HG02970 (cell line): Measurements from ENCODE around the gene KL.

Experiments
- ATAC-seq: cut with Tn5 transposase; IDR thresholded peaks from one replicate; pipeline ENCODE4 v1.9.1; 2021; ENCODE audit warnings: mild to moderate bottlenecking, moderate library complexity, moderate number of reproducible peaks; ENCODE audit not compliant: unreplicated experiment, low FRiP score

The KL gene

GRCh38 chr13:33076001-33076992, 60.1 kb downstream of the KL start:
- ATAC-seq, result no peak

DNA sequence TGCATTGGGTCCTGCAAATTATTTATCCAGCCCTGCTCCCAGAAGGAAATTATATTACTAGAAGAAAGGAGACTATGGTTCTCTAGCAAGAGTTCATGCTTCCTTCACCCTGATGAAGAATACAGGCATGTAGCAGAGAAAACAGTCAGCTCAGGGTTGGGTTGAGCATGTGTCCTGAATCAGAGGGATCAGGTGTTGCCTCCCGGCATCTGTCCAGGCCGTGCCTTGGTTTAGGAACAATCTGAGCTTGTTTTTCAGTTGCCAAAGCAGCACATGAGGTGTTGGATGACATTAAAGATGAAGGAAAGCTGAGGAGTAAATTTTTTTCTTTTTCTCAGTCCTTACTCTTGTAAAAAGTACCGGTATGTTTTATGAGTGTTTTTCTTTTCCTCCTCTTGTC, 62.0 kb downstream of the KL start:
- ATAC-seq, result no peak

- no peak for ATAC-seq
Measured at GRCh38 chr13:33079960-33080359, 63.7 kb downstream of the KL start.

- no peak for ATAC-seq
Measured at GRCh38 chr13:33080972-33081590, 64.9 kb downstream of the KL start.

GRCh38 chr13:33081666-33082065, 65.4 kb downstream of the KL start:
- ATAC-seq, result no peak

DNA sequence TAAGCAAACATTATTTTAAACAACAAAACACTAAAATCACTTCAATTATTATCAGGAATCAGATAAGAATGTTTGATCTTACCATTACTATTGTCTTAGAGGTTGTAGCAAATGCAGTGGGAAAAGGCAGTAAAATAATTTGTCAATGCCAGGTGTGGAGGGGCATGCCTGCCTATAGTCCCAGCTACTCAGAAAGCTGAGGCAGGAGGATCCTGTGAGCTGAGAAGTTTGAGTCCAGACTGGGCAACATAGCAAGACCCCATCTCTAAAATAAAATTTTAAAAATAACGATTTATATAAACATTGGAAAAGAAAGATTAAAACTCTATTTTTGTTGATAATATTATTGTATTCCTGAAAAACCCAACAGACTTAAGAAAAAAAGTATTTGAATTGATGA, 66.8 kb downstream of the KL start:
- no peak for ATAC-seq

GRCh38 chr13:33087091-33087490, 70.9 kb downstream of the KL start:
- ATAC-seq, result no peak

DNA sequence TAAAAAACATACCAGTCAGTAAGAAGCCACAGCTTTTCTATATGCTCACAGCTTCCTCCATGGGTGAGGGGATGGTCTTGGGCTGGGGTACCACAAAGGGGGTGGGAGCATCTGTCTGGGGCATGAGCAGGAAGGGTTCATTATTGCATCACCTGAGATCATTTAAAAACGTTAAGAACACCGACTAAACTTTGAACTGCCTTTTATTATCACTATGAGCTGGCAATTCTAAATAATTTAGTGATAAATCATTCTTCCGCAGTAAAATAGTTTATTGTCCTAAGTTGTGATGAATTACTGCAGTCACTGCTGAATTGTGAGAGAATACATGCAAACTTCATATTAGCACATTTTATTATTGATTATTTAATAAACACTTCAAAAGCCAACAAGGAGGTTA, 71.6 kb downstream of the KL start:
- no peak for ATAC-seq

- no peak for ATAC-seq
Measured at GRCh38 chr13:33089311-33089710, 73.1 kb downstream of the KL start.

DNA sequence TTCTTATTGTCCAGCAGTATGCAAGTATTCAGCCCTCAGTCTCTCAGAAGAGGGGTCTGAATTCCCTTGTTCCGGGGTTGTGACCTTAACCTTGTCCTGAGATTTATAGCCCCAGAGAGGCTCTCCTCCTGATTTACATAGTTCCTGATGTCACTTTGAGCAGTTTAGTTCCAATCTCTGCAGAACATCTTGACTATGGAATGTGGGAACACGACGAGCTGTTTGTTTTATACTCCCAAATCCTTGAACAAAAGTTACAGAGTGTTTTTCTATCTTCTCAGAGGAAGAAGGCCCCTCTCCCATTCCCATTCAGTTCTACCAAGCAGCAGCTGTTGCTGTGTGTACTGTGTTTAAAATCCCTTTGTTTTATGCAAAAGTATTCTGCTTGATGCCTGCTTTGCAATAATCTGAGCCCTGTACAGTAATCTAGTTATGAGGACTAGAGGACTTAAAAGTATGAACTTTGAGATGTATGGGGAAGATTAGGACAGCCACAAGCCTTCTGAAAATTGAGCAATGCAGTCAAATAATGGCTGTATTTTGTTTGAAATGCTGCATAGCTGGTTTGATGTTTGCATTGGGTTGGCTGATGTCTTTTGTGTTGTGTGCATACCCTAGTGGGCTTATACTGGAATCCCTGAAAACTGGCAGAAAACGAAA, 74.7 kb downstream of the KL start:
- no peak for ATAC-seq

- ATAC-seq, result no peak
Measured at GRCh38 chr13:33091415-33091774, 75.2 kb downstream of the KL start.

- ATAC-seq, result no peak
Measured at GRCh38 chr13:33092073-33092987, 76.1 kb downstream of the KL start.

GRCh38 chr13:33096886-33097605, 80.8 kb downstream of the KL start:
- no peak for ATAC-seq

DNA sequence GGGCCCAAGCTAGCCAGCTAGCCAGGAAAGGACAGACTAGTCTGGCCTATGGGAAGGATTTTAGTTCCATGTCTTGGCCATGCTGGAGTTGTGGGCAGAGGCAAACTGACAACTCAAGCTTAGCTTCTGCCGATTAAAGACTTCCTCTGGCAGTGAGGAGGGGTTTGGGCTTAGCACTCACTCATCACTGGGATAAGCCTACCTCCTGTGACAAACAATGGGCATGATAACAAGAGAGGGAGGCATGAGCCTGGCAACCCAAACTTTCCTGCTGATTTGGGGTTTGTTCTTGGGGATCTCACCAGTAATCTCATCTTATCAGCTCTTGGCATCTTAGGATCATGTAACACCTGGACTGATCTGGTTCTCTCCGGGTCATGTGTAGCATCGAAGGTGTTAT, 83.6 kb downstream of the KL start:
- ATAC-seq, result no peak

- ATAC-seq, result no peak
Measured at GRCh38 chr13:33100886-33101285, 84.7 kb downstream of the KL start.

- no peak for ATAC-seq
Measured at GRCh38 chr13:33101835-33102234, 85.6 kb downstream of the KL start.

DNA sequence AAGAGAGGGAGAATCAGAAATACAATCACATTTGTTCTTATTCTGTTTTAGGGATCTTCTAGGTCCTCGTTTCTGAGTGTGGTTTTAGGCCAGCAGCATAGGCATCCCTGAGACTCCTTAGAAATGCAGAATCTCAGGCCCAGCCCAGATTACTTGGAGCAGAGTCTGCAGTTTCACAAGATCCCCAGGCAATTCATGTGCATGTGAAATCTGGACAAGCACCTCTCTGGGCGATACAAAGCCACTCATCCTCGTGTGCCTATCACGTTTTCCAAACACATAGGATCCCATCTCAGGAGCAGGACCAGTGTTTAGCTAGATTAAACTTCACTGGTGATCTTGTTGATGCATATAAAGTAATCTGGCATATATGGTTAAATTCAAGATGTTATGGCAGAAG, 87.2 kb downstream of the KL start:
- no peak for ATAC-seq

DNA sequence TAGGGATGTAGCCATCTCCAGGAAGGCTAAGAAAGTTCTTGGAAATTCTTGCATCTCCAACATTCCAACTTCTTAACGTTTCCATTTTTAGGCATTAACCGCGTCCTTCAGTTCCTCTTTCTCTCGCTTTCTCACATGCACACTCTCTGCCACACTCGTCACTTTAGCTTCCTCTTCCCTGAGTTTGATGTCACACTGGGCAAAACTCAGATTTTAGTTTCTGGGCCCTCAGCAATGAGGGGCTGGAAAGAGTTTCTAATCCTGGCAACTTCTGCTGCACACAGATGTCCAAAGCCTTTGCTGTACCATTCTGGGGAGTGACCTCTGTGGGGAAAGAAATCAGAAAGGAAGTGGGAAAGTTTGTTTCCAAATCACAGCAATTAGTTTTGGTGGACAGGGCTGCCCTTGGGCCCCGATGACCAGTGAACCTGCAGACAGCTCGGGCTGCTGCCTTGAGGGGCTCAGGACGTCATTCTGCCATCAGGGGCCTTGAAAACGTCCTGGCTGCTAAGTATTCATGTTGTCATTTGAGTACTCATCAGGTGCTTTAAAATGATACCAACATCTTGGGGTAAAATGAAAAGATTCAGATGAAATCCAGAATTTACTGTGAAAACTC, 89.3 kb downstream of the KL start:
- ATAC-seq, result no peak

DNA sequence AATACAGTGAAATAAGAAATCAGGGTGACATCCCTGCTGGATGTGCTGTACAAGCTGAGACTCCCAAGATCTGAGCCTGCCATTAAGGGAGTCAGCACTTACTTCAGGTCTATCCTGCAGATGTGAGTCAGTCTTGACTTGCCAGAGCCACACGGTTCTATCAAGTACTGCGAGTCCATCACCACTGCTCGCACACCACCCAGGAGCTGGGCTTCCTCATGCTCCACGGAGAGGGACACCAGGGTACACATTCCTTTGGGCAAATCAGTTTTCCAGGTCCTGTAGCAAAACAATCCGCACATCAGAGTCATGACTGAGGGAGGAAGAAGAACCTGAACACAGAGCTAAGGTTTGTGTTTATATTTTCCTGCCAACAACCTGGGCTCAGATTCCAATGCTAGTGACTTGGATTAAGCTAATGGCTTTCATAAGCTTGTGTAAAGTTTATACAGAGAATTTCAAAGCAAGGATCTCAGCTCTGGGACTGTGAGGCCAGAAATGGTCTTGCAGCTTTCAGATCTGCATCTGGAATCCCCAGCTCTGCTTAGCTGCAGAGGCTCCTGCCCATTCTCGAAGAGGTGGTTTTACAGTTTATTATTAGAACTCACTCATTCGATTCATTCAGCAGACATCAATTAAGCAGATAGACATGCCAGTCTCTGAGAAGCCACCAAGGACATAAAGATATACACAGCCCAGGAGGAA, 90.6 kb downstream of the KL start:
- ATAC-seq, result no peak
